Parathyroid adenoma (tissue), 2 donors: ENCODE data around the gene B4GALNT3.

Source experiments
- H2AFZ ChIP-seq: fragments of 300-600 bp; sonication (generic); one replicate; pipeline ENCODE4 v1.7.0; 2017; ENCODE audit warnings: antibody characterized with exemption, mild to moderate bottlenecking
- H3K27ac ChIP-seq: fragments of 300-600 bp; sonication (generic); one replicate; pipeline ENCODE4 v1.7.0; 2017
- H3K27me3 ChIP-seq: fragments of 300-600 bp; sonication (generic); one replicate; pipeline ENCODE4 v1.7.0; 2017; ENCODE audit warnings: low read length; ENCODE audit not compliant: control insufficient read depth, insufficient read depth
- H3K36me3 ChIP-seq: fragments of 300-600 bp; sonication (generic); one replicate; pipeline ENCODE4 v1.7.0; 2017; ENCODE audit warnings: low read length; ENCODE audit not compliant: control insufficient read depth, insufficient read depth
- H3K4me1 ChIP-seq: fragments of 300-600 bp; sonication (generic); one replicate; pipeline ENCODE4 v1.7.0; 2017; ENCODE audit warnings: control low read depth
- H3K4me2 ChIP-seq: fragments of 300-600 bp; sonication (generic); one replicate; pipeline ENCODE4 v1.7.0; 2017; ENCODE audit warnings: low read length
- H3K4me3 ChIP-seq: fragments of 300-600 bp; sonication (generic); one replicate; pipeline ENCODE4 v1.7.0; 2017; ENCODE audit warnings: low read depth, low read length
- H3K79me2 ChIP-seq: fragments of 300-600 bp; sonication (generic); one replicate; pipeline ENCODE4 v1.7.0; 2017; ENCODE audit warnings: control low read depth
- H3K9ac ChIP-seq: fragments of 300-600 bp; sonication (generic); one replicate; pipeline ENCODE4 v1.7.0; 2017; ENCODE audit warnings: mild to moderate bottlenecking
- H3K9me3 ChIP-seq: fragments of 300-600 bp; sonication (generic); one replicate; pipeline ENCODE4 v1.7.0; 2017; ENCODE audit warnings: low read length; ENCODE audit not compliant: control insufficient read depth
- CTCF ChIP-seq: fragments of 300-600 bp; sonication (generic); IDR thresholded peaks from one replicate; pipeline ENCODE4 v1.7.0; 2017; ENCODE audit warnings: antibody characterized with exemption, mild to moderate bottlenecking
- donor health status: primary hyperparathyroidism.

The B4GALNT3 gene

GRCh38 chr12:535396-535795 lies 75.7 kb downstream of the B4GALNT3 start:
- Histone ChIP-seq H2AFZ (no peak overlapping the region), H3K4me1 (peaks cover 12% of the 10 kb centered on the region)
- TF ChIP-seq CTCF = no peak

GRCh38 chr12:536751-537245 lies 77.1 kb downstream of the B4GALNT3 start:
- Histone ChIP-seq H2AFZ (no peak overlapping the region), H3K4me3 (no peak overlapping the region), H3K79me2 (peaks cover 4% of the 10 kb centered on the region), H3K4me1 (peaks cover 10% of the 10 kb centered on the region), H3K9me3 (no peaks in the 10 kb centered on the region), H3K4me2 (no peak overlapping the region), H3K27me3 (no peaks in the 10 kb centered on the region), H3K9ac (no peak overlapping the region), H3K27ac (no peak overlapping the region), H3K36me3 (no peaks in the 10 kb centered on the region)
- TF ChIP-seq CTCF = no peak

More at GRCh38 chr12:535396-535795, 75.7 kb downstream of the B4GALNT3 start:
- Histone ChIP-seq H3K9me3 (no peaks in the 10 kb centered on the region), H3K9ac (no peak overlapping the region), H3K27ac (no peak overlapping the region), H3K36me3 (no peaks in the 10 kb centered on the region), H3K27me3 (no peaks in the 10 kb centered on the region), H3K79me2 (peaks cover 4% of the 10 kb centered on the region), H3K4me3 (no peak overlapping the region), H3K4me2 (no peak overlapping the region)

GRCh38 chr12:537772-538171 lies 78.0 kb downstream of the B4GALNT3 start:
- TF ChIP-seq CTCF = no peak
- no peak overlapping the region for H3K9ac ChIP-seq
- no peaks in the 10 kb centered on the region for H3K27me3 ChIP-seq
- H3K4me3 ChIP-seq = no peak overlapping the region
- no peaks in the 10 kb centered on the region for H3K9me3 ChIP-seq
- H3K79me2 ChIP-seq = peaks cover 4% of the 10 kb centered on the region
- H3K4me1 ChIP-seq = peaks cover 15% of the 10 kb centered on the region
- H3K4me2 ChIP-seq = no peak overlapping the region
- H2AFZ ChIP-seq = no peak overlapping the region
- no peak overlapping the region for H3K27ac ChIP-seq
- H3K36me3 ChIP-seq = no peaks in the 10 kb centered on the region

- Histone ChIP-seq H3K4me3 (no peak overlapping the region), H2AFZ (no peak overlapping the region), H3K4me1 (peaks cover 15% of the 10 kb centered on the region), H3K9ac (no peak overlapping the region), H3K4me2 (no peak overlapping the region), H3K27ac (no peak overlapping the region), H3K9me3 (no peaks in the 10 kb centered on the region), H3K27me3 (no peaks in the 10 kb centered on the region), H3K36me3 (no peaks in the 10 kb centered on the region), H3K79me2 (peaks cover 4% of the 10 kb centered on the region)
- TF ChIP-seq CTCF = no peak
Measured at GRCh38 chr12:538731-539539, 79.2 kb downstream of the B4GALNT3 start.
